Thoracic aorta (tissue), 2 donors: Measurements from ENCODE around the gene INPP5D. TPM values are rescaled to one million over a fixed set of nuclear protein-coding genes. Genes with fewer than 3 reads are reported as not detected.
"Not testable (repeated sequence)": the region's sequence is repeated elsewhere in the genome, so short reads cannot be mapped to it uniquely, and the experiment has no call there.

Experiments
- ATAC-seq: fragments of 150-250 bp; one replicate; pipeline ENCODE4 v1.8.0; 2017; ENCODE audit warnings: low read depth; ENCODE audit not compliant: insufficient number of reproducible peaks, low FRiP score
- DNase-seq: peaks from one replicate; pipeline ENCODE4 v3.0.0-alpha.2; 2020; ENCODE audit warnings: low spot score
- H3K27ac ChIP-seq, 2 donors: fragments of 200-600 bp; sonication (generic); 1 replicate in 1 of 2; 2 replicates in 1 of 2; pipeline ENCODE4 v1.5.1; 2016; ENCODE audit warnings: mild to moderate bottlenecking in 2 of 2, moderate library complexity in 2 of 2
- H3K27me3 ChIP-seq: fragments of 200-600 bp; sonication (generic); replicated peaks from 2 replicates; pipeline ENCODE4 v1.6.0; 2016; ENCODE audit warnings: mild to moderate bottlenecking; ENCODE audit not compliant: insufficient read depth
- H3K36me3 ChIP-seq: fragments of 200-600 bp; sonication (generic); one replicate; pipeline ENCODE4 v1.5.1; 2016
- H3K4me1 ChIP-seq, 2 donors: fragments of 200-600 bp; sonication (generic); 1 replicate in 1 of 2; 2 replicates in 1 of 2; pipeline versions ENCODE4 v1.5.1 to v1.6.0; 2016; ENCODE audit warnings: low read depth in 2 of 2, mild to moderate bottlenecking in 1 of 2; ENCODE audit not compliant: control insufficient read depth in 1 of 2
- H3K4me3 ChIP-seq: fragments of 200-600 bp; sonication (generic); 2 replicates; pipeline ENCODE4 v1.5.1; 2016; ENCODE audit warnings: mild to moderate bottlenecking
- H3K9me3 ChIP-seq: fragments of 200-600 bp; sonication (generic); 2 replicates; pipeline ENCODE4 v1.5.1; 2016
- total RNA-seq, 2 donors: library from RNA; depleted of rRNA; stranded (reverse); fragments of >200 nt; gene quantifications; one replicate each; pipeline versions ENCODE4 v1.1.0 to v1.2.3, GENCODE V29; 2016
- TF ChIP-seq, protein P1 (sequence below): fragments of 200-600 bp; sonication (generic); IDR thresholded peaks from one replicate; pipeline ENCODE4 v1.5.1; 2019; ENCODE audit warnings: antibody characterized with exemption

Gene INPP5D
- total RNA-seq, 2 donors from 2014 or later: 24.2 to 49.7 TPM

DNA sequence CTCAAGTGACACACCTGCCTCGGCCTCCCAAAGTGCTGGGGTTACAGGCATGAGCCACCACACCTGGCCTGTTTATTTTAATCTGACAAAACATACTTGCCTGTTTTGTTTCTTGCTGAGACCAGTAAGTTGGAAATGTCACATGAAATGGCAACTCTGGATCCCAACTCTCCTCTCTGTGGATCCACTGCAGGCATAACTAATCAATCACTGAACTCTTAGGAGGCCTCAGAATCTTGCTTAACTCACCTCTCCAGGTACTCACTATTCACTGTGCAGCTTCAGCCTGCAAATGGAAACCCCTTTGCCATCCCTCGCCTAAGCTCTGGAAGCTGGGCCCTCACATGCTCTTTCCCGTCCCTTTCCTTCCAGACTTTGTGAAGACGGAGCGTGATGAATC lies 134.9 kb downstream of the INPP5D start:
- no peaks in the 10 kb centered on the region for H3K27me3 ChIP-seq
- no peak for DNase-seq
- ATAC-seq: no peak
- H3K27ac ChIP-seq: no peak overlapping the region
- TF ChIP-seq, protein P1, sequence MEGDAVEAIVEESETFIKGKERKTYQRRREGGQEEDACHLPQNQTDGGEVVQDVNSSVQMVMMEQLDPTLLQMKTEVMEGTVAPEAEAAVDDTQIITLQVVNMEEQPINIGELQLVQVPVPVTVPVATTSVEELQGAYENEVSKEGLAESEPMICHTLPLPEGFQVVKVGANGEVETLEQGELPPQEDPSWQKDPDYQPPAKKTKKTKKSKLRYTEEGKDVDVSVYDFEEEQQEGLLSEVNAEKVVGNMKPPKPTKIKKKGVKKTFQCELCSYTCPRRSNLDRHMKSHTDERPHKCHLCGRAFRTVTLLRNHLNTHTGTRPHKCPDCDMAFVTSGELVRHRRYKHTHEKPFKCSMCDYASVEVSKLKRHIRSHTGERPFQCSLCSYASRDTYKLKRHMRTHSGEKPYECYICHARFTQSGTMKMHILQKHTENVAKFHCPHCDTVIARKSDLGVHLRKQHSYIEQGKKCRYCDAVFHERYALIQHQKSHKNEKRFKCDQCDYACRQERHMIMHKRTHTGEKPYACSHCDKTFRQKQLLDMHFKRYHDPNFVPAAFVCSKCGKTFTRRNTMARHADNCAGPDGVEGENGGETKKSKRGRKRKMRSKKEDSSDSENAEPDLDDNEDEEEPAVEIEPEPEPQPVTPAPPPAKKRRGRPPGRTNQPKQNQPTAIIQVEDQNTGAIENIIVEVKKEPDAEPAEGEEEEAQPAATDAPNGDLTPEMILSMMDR: no peak
- no peaks in the 10 kb centered on the region for H3K4me1 ChIP-seq
- no peaks in the 10 kb centered on the region for H3K36me3 ChIP-seq
- no peaks in the 10 kb centered on the region for H3K9me3 ChIP-seq
- no peak overlapping the region for H3K4me3 ChIP-seq

DNA sequence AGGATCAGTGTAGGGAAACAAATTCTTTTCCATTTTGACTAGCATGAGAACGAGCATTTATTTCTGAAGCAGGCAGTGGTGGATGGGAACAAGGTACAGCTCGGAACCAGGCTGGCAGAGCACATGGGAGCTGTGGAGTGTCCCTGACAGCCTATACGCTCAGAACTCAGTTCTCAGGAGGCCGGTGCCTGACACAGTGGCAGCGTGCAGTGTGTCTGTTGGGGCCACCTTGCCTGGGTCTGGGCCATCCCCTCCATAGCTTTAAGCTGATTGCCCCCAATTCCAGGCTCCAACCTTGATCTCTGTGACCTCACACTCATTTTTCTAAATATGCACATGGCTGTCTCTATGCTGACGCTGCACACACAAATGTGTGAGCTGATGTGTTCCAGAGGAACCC lies 136.9 kb downstream of the INPP5D start:
- no peak for DNase-seq
- Histone ChIP-seq H3K4me1 (no peaks in the 10 kb centered on the region), H3K9me3 (no peaks in the 10 kb centered on the region), H3K27ac (no peak overlapping the region), H3K27me3 (no peaks in the 10 kb centered on the region), H3K4me3 (no peak overlapping the region), H3K36me3 (no peaks in the 10 kb centered on the region)
- TF ChIP-seq, protein P1: no peak
- no peak for ATAC-seq

DNA sequence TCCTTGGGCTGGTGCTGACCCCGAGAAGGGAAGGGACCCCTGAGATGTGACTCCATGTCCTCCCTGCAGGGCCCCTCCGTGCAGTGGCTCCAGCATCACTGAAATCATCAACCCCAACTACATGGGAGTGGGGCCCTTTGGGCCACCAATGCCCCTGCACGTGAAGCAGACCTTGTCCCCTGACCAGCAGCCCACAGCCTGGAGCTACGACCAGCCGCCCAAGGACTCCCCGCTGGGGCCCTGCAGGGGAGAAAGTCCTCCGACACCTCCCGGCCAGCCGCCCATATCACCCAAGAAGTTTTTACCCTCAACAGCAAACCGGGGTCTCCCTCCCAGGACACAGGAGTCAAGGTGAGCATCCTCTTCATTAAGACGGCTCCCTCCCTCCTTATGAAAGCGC lies 137.9 kb downstream of the INPP5D start:
- Histone ChIP-seq H3K4me3 (no peak overlapping the region), H3K27me3 (no peaks in the 10 kb centered on the region), H3K4me1 (no peaks in the 10 kb centered on the region), H3K36me3 (no peaks in the 10 kb centered on the region), H3K27ac (no peak overlapping the region), H3K9me3 (peaks cover 3% of the 10 kb centered on the region)
- DNase-seq: no peak
- no peak for ATAC-seq
- TF ChIP-seq, protein P1: no peak

DNA sequence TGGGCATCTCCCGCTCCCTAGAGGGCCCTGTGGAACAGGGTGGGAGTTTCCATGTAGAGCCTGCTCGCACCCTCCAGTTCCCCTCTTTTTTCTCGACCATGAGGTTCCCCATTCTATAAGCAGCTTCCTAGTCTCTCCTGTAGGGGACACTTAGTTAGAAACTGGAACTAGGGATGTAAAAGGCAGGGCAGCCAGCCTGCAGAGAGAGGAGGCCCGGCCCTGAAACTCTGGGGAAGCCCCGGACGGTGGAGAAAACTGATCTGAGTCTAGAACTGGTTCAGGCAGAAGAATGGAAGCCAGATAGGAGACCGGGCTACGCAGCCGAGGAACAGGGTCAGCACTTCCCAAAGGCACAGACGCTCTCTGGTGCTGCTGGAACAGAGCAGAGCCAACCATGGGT lies 139.7 kb downstream of the INPP5D start:
- H3K4me1 ChIP-seq: no peaks in the 10 kb centered on the region
- TF ChIP-seq, protein P1: no peak
- no peak overlapping the region for H3K4me3 ChIP-seq
- H3K27me3 ChIP-seq: no peaks in the 10 kb centered on the region
- no peak overlapping the region for H3K27ac ChIP-seq
- peaks cover 3% of the 10 kb centered on the region for H3K9me3 ChIP-seq
- no peak for DNase-seq
- no peak for ATAC-seq
- H3K36me3 ChIP-seq: no peaks in the 10 kb centered on the region

DNA sequence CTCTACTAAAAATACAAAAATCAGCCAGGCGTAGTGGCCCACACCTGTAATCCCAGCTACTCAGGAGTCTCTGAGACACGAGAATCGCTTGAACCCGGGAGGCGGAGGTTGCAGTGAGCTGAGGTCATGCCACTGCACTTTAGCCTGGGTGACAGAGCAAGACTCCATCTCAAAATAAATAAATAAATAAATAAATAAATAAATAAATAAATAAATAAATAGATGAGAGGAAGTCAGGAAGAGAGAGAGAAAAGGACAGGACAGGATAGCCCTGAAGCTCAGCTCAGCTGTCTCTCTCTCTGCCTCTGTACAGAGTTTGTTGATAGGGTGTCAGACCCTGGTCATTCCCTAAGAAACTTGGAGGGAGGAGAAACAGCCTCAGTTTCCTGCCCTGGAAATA lies 140.6 kb downstream of the INPP5D start:
- H3K9me3 ChIP-seq, H3K4me3 ChIP-seq, H3K27me3 ChIP-seq, H3K36me3 ChIP-seq, DNase-seq, ATAC-seq, H3K4me1 ChIP-seq, H3K27ac ChIP-seq: not testable (repeated sequence)

DNA sequence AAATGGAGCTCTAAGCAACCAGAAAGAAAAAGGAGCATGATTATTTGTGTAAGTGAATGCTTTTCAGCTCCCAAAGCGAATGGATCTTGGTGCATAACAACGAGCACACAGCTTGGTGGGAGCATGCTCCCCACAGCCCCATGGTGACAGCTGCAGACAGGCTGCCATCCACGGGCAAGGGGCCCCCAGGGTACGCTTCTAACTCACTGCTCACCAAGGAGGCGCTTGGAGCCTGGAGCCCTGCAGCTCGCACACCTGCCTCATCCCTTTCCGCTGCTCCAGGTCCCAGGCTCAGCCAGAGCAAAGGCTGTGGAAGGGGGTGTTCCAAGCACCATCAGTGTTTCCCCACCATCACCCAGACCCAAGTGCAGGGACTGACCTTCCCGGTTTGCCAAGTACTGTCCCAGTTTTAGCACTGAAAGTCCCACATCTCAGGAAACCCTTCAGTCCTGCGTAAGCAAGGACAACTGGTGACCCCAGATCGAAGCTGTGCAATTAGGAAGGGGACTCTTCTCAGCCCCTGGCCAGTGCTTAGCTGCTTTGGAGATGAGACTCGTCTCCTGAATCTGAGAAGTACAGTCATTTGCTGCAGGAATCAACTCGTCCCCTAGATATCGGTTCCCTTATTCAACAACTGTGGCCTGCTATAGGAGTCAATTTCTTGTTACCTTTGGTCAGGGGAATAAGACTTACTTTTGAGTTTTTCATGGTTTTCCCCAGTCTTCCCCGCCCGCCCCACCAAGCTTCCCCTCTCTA lies 141.3 kb downstream of the INPP5D start:
- DNase-seq: no peak
- Histone ChIP-seq H3K27ac (no peak overlapping the region), H3K36me3 (no peaks in the 10 kb centered on the region), H3K4me1 (no peaks in the 10 kb centered on the region), H3K27me3 (no peaks in the 10 kb centered on the region), H3K4me3 (no peak overlapping the region), H3K9me3 (peaks cover 3% of the 10 kb centered on the region)
- TF ChIP-seq, protein P1: no peak
- ATAC-seq: no peak
